ENCODE data around the gene NGEF. TPM values are rescaled to one million over a fixed set of nuclear protein-coding genes. Genes with fewer than 3 reads are reported as not detected.

Gene NGEF
- total and polyA plus RNA-seq, 2 donors from 2014 or later, result 4.8 to 5.3 TPM

DNA sequence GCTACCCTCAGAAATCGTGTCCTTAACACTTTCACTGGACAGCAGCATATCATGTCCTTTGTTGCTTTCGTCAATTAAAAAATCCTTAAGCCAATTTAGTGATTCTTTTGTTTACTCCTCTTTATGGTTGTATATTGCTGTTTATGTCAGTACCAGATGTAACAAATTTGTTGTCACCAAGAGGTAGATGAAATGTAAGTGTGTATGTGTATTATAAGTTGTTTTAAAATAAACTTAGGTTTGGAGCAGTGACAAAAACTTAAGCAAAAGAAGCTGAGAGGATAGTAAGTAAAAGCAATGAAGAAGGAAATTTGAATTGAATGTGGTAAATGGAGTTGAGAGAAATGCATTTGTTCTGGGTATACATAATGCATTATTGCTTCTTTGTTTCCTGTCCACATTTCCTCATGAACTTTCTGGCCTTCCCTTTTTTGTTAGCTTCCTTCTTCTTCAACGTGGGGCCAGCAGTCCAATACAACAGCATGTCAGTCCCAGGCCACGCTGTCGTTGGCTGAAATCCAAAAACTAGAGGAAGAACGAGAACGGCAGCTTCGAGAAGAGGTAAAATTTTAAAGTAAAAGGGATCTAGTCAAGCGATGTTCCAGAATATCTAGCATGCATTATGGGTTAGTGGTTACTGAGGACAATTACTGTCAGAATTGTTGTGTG lies 173.5 kb downstream of the NGEF start:
- H3K4me1 ChIP-seq (ENCODE audit: control insufficient read depth in 2 of 3, insufficient read depth in 2 of 3, low read depth in 1 of 3, low read length in 3 of 3), result peaks cover 0 to 4% (median 0%) of the 10 kb centered on the region in 3 donors
- no peaks in the 10 kb centered on the region for H3K27me3 ChIP-seq (ENCODE audit: control insufficient read depth, insufficient read depth, low read length)
- H3K36me3 ChIP-seq (ENCODE audit: control insufficient read depth in 2 of 3, insufficient read depth in 3 of 3, low read length in 3 of 3), result peaks cover 2 to 55% (median 30%) of the 10 kb centered on the region in 3 donors
- H3K9ac ChIP-seq (ENCODE audit: low read length in 3 of 3), result no peak overlapping the region
- TF ChIP-seq, protein P1, sequence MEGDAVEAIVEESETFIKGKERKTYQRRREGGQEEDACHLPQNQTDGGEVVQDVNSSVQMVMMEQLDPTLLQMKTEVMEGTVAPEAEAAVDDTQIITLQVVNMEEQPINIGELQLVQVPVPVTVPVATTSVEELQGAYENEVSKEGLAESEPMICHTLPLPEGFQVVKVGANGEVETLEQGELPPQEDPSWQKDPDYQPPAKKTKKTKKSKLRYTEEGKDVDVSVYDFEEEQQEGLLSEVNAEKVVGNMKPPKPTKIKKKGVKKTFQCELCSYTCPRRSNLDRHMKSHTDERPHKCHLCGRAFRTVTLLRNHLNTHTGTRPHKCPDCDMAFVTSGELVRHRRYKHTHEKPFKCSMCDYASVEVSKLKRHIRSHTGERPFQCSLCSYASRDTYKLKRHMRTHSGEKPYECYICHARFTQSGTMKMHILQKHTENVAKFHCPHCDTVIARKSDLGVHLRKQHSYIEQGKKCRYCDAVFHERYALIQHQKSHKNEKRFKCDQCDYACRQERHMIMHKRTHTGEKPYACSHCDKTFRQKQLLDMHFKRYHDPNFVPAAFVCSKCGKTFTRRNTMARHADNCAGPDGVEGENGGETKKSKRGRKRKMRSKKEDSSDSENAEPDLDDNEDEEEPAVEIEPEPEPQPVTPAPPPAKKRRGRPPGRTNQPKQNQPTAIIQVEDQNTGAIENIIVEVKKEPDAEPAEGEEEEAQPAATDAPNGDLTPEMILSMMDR (IDR thresholded peaks at IDR 0.05; ENCODE audit: borderline replicate concordance, extremely low read depth, insufficient read depth), result no peak
- H3K27ac ChIP-seq (ENCODE audit: low read depth in 2 of 2, low read length in 2 of 2), result no peak overlapping the region
- intact Hi-C loops (cut with DNase I), result no loop called here
- FAIRE-seq (no peak), DNase-seq (peak in 1 of 5 donors; percentile 49)
- H3K9me3 ChIP-seq (ENCODE audit: control insufficient read depth in 2 of 3, insufficient read depth in 1 of 3, low read length in 3 of 3), result no peaks in the 10 kb centered on the region
- H3K4me3 ChIP-seq (ENCODE audit: low read length in 3 of 3), result no peak overlapping the region

DNA sequence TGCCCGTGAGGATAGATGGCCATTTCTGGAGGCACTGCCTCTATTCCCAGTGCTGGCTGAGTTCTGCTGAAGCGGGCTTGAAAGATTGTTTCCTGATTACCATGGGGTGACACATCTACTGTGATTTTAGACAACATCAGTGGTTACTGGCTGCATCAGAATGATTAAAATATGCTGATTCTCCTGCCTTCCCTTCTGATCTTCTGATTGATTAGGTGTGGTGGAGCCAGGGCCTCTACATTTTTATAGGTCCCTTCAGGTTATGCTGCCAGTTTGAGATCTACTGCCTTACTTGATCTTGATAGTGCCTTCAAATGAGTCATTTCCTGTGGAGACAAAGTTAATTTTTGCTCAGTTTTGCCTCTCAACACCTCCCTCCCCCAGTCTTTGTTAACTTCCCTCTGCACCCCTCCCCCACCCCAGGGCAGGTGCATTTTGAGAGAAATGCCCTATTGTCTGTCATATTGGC lies 174.6 kb downstream of the NGEF start:
- H3K9ac ChIP-seq (ENCODE audit: low read length in 3 of 3), result no peak overlapping the region
- DNase-seq, result peak in 1 of 5 donors; percentile 7
- H3K27me3 ChIP-seq (ENCODE audit: control insufficient read depth, insufficient read depth, low read length), result no peaks in the 10 kb centered on the region
- no peak overlapping the region for H3K4me3 ChIP-seq (ENCODE audit: low read length in 3 of 3)
- TF ChIP-seq, protein P1 (IDR thresholded peaks at IDR 0.05; ENCODE audit: borderline replicate concordance, extremely low read depth, insufficient read depth), result no peak
- H3K4me1 ChIP-seq (ENCODE audit: control insufficient read depth in 2 of 3, insufficient read depth in 2 of 3, low read depth in 1 of 3, low read length in 3 of 3), result peaks cover 0 to 4% (median 0%) of the 10 kb centered on the region in 3 donors
- intact Hi-C loops (cut with DNase I), result no loop called here
- peak overlapping the region in 1 of 2 donors; percentile 5 for H3K27ac ChIP-seq (ENCODE audit: low read depth in 2 of 2, low read length in 2 of 2)
- H3K36me3 ChIP-seq (ENCODE audit: control insufficient read depth in 2 of 3, insufficient read depth in 3 of 3, low read length in 3 of 3), result peaks cover 3 to 59% (median 28%) of the 10 kb centered on the region in 3 donors
- no peak for FAIRE-seq
- no peaks in the 10 kb centered on the region for H3K9me3 ChIP-seq (ENCODE audit: control insufficient read depth in 2 of 3, insufficient read depth in 1 of 3, low read length in 3 of 3)

- FAIRE-seq, result no peak
- no peak overlapping the region for H3K27ac ChIP-seq (ENCODE audit: low read depth in 2 of 2, low read length in 2 of 2)
Measured at GRCh38 chr2:232836934-232837333, 176.1 kb downstream of the NGEF start.

More at GRCh38 chr2:232836934-232837333, 176.1 kb downstream of the NGEF start:
- no peak for DNase-seq
- intact Hi-C loops (cut with DNase I), result no loop called here
- no peak overlapping the region for H3K9ac ChIP-seq (ENCODE audit: low read length in 3 of 3)
- peaks cover 3 to 58% (median 32%) of the 10 kb centered on the region in 3 donors for H3K36me3 ChIP-seq (ENCODE audit: control insufficient read depth in 2 of 3, insufficient read depth in 3 of 3, low read length in 3 of 3)
- no peak overlapping the region for H3K4me3 ChIP-seq (ENCODE audit: low read length in 3 of 3)
- H3K9me3 ChIP-seq (ENCODE audit: control insufficient read depth in 2 of 3, insufficient read depth in 1 of 3, low read length in 3 of 3), result no peaks in the 10 kb centered on the region
- TF ChIP-seq, protein P1 (IDR thresholded peaks at IDR 0.05; ENCODE audit: borderline replicate concordance, extremely low read depth, insufficient read depth), result no peak
- H3K27me3 ChIP-seq (ENCODE audit: control insufficient read depth, insufficient read depth, low read length), result no peaks in the 10 kb centered on the region
- H3K4me1 ChIP-seq (ENCODE audit: control insufficient read depth in 2 of 3, insufficient read depth in 2 of 3, low read depth in 1 of 3, low read length in 3 of 3), result peaks cover 0 to 4% (median 0%) of the 10 kb centered on the region in 3 donors
